Measurements from ENCODE around the gene RHOU.

RHOU gene

GRCh38 chr1:228786361-228787129 lies 51.3 kb downstream of the RHOU start:
- no peak for DNase-seq

GRCh38 chr1:228791791-228792190 lies 56.5 kb downstream of the RHOU start:
- no peak for DNase-seq

- no peak for DNase-seq
Measured at GRCh38 chr1:228792601-228793000, 57.3 kb downstream of the RHOU start.

DNA sequence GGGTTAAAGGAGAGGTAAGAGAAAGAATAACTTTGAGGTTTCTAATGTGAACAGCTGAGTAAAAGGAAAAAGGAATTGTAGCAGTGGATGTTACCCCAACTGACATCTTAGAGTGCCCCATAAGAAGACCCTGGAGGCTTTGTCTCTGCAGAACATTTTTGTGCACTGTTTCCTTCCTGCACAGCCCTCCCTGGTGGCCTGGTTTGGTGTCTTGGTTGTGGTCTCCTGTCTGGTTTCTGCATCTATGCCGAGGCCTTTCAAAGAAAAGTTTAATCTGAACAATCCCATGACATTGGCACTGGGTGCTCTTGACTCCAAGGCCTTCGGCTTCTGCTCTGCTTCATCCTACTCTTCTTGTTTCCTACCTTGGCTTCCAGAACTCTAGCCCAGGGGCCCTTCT lies 57.8 kb downstream of the RHOU start:
- DNase-seq, result no peak

DNA sequence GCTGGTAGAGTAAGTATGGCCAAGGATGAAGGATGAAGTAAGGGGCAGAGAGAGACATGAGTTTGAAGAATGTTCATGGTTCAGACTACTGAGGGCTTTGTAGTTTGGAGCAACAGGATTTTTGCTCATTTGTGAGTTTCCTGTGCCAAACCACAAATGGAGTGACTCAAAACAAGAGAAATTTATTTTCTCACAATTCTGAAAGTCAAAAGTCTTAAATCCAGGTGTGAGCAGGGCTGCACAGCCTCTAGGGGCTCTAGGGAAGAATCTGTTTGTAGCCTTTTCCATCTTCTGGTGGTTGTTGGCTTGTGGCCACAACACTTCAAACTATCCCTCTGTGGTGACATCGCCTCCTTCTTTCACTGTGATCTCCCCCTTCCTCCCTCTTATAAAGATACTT lies 58.9 kb downstream of the RHOU start:
- DNase-seq, result no peak

DNA sequence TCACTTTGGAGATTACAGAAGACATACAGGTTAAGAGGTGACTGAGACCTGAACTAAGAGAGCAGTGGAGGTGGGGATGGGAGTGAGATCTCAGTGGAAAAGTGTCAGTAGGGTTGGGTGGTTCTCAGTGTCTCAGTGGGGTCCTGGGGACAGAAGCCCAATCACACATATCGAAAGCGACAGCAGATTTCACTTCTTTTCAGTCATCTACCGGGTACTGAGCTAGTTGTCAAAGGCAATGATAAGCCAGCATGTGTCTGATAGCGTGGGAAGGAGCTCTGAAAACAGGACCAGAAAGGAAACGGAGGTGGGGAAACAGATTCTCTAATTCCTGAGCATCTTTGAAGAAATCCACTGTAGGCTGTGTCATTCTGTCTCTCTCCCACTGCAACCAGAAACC lies 59.5 kb downstream of the RHOU start:
- DNase-seq, result no peak

DNA sequence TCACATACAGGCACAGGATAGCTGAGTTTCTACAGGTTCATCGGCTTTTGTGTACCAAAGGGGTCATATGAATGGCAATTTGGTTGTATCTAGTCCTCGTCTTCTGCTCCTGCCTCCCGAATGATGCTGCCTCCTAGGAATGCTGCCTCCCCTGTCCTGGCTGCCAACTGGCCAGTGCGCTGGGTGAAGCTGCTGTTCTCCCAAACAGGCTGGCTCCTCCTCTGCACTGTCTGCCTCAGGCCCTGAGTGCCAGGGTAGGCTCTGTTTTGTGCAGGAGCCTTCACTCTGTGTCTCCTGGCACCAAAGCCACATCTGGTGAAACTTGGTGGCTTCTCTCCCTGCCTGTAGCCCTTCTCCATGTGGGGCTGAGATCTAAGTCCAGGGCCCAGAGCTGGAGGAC lies 60.3 kb downstream of the RHOU start:
- DNase-seq, result peak; percentile 39

Data from activated CD8-positive, alpha-beta memory T cell treated with anti-CD3 and anti-CD28 coated beads, Interleukin-2, amount 50 U/mL, for 48 hours (primary cell).